Suprapubic skin (tissue), 4 donors: ENCODE results near the gene KRTAP21-2. TPM values are rescaled to one million over a fixed set of nuclear protein-coding genes. Genes with fewer than 3 reads are reported as not detected.

Experiments used
- DNase-seq, 2 donors: peaks; one replicate each; pipeline ENCODE4 v3.0.0-alpha.2; 2019; ENCODE audit warnings: low spot score in 2 of 2
- H3K27ac ChIP-seq: fragments of 200-600 bp; sonication (generic); one replicate; pipeline ENCODE4 v1.5.1; 2019
- H3K27me3 ChIP-seq: fragments of 200-600 bp; sonication (generic); one replicate; pipeline ENCODE4 v1.5.1; 2019
- H3K36me3 ChIP-seq: fragments of 200-600 bp; sonication (generic); one replicate; pipeline ENCODE4 v1.5.1; 2019
- H3K4me1 ChIP-seq: fragments of 200-600 bp; sonication (generic); one replicate; pipeline ENCODE4 v1.5.1; 2019
- H3K4me3 ChIP-seq: fragments of 200-600 bp; sonication (generic); one replicate; pipeline ENCODE4 v1.5.1; 2019; ENCODE audit warnings: mild to moderate bottlenecking
- H3K9me3 ChIP-seq: fragments of 200-600 bp; sonication (generic); one replicate; pipeline ENCODE4 v1.5.1; 2019
- EP300 ChIP-seq: sonication (generic); formaldehyde crosslinking; IDR thresholded peaks from one replicate; pipeline ENCODE4 v1.6.1; 2017; ENCODE audit warnings: antibody characterized with exemption
- POLR2A ChIP-seq, 2 donors: fragments of 450-650 bp; IDR thresholded peaks; one replicate each; pipeline ENCODE4 v1.6.1; 2017; ENCODE audit warnings: antibody characterized with exemption in 2 of 2, mild to moderate bottlenecking in 2 of 2, moderate library complexity in 2 of 2
- POLR2AphosphoS5 ChIP-seq, 3 donors: sonication (generic); formaldehyde crosslinking; IDR thresholded peaks; one replicate each; pipeline ENCODE4 v1.6.1; 2017; ENCODE audit warnings: antibody characterized with exemption in 3 of 3
- WGBS: methylation state at CpG from one replicate; pipeline ENCODE4 v1.1.5; 2018; 5-methylcytosine and 5-hydroxymethylcytosine counted together
- total RNA-seq, 4 donors: library from RNA; depleted of rRNA; stranded (reverse); fragments of >200 nt; gene quantifications; one replicate each; pipeline ENCODE4 v1.1.0, GENCODE V29; 2016
- TF ChIP-seq, protein P1 (sequence below), 2 donors: fragments of 200-600 bp in 1 of 2; fragments of 450-650 bp in 1 of 2; sonication (generic) in 1 of 2; IDR thresholded peaks; one replicate each; pipeline ENCODE4 v1.5.1; 2016 to 2019; ENCODE audit warnings: antibody characterized with exemption in 2 of 2, mild to moderate bottlenecking in 1 of 2, moderate library complexity in 1 of 2

KRTAP21-2 gene
- total RNA-seq, 4 donors from 2014 or later: not detected

DNA sequence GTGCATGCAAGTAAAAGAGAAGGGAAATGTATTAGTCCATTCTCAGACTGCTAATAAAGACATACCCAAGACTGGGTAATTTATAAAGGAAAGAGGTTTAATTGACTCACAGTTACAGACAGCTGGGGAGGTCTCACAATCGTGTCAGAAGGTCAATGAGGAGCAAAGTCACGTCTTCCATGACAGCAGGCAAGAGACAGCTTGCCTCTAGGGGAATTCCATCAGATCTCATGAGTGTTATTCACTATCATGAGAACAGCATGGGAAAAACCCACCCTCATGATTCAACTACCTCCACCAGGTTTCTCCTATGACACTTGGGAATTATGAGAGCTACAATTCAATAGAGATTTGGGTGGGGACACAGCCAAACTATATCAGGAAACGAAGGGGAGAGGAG is 36.6 kb downstream of the KRTAP21-2 start:
- Histone ChIP-seq H3K27me3 (no peaks in the 10 kb centered on the region), H3K4me3 (no peak overlapping the region), H3K27ac (no peak overlapping the region), H3K4me1 (no peaks in the 10 kb centered on the region), H3K9me3 (no peaks in the 10 kb centered on the region), H3K36me3 (no peaks in the 10 kb centered on the region)
- 30% methylated on average over 3 of the region's 3 CpGs for WGBS
- no peak for DNase-seq
- TF ChIP-seq POLR2AphosphoS5 (IDR thresholded peaks at IDR 0.05) (no peak), EP300 (no peak), POLR2A (IDR thresholded peaks at IDR 0.05) (no peak)
- TF ChIP-seq, protein P1, sequence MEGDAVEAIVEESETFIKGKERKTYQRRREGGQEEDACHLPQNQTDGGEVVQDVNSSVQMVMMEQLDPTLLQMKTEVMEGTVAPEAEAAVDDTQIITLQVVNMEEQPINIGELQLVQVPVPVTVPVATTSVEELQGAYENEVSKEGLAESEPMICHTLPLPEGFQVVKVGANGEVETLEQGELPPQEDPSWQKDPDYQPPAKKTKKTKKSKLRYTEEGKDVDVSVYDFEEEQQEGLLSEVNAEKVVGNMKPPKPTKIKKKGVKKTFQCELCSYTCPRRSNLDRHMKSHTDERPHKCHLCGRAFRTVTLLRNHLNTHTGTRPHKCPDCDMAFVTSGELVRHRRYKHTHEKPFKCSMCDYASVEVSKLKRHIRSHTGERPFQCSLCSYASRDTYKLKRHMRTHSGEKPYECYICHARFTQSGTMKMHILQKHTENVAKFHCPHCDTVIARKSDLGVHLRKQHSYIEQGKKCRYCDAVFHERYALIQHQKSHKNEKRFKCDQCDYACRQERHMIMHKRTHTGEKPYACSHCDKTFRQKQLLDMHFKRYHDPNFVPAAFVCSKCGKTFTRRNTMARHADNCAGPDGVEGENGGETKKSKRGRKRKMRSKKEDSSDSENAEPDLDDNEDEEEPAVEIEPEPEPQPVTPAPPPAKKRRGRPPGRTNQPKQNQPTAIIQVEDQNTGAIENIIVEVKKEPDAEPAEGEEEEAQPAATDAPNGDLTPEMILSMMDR (IDR thresholded peaks at IDR 0.05): no peak

DNA sequence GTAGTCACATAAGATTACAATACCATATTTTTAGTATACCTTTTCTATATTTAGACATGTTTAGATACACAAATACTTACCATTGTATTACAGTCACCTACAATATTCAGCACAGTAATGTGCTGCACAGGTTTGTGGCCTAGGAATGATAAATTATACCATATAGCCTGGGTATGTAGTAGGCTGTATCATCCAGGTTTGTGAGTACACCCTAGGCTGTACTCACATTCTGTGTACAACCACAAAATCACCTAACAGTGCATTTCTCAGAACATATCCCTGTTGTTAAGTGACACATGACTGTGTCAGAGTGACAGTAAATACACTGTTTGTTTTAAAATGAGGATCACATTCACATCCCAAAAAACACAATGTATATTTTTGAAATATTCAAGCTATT is 39.6 kb downstream of the KRTAP21-2 start:
- Histone ChIP-seq H3K27ac (no peak overlapping the region), H3K27me3 (no peaks in the 10 kb centered on the region), H3K9me3 (no peaks in the 10 kb centered on the region), H3K4me1 (no peaks in the 10 kb centered on the region), H3K4me3 (no peak overlapping the region), H3K36me3 (no peaks in the 10 kb centered on the region)
- DNase-seq: no peak
- TF ChIP-seq, protein P1 (IDR thresholded peaks at IDR 0.05): no peak

Other genes with a start within 250 kb of the KRTAP21-2 start
- gene KRTAP19-5, start 245.1 kb downstream of the KRTAP21-2 start, total RNA-seq: 100 to 1,000 TPM in 1 of 4 donors, 10 to 100 TPM in 1, not detected in 2; 20.8 to 130 TPM
- not detected for gene KRTAP19-6, start 205.4 kb downstream of the KRTAP21-2 start, total RNA-seq
- 1 to 10 TPM in 1 of 4 donors, not detected in 3; 7.2 TPM for gene KRTAP19-7, start 185.9 kb downstream of the KRTAP21-2 start, total RNA-seq
- gene KRTAP22-2, start 156.9 kb downstream of the KRTAP21-2 start, total RNA-seq: not detected
- gene KRTAP6-3, start 154.8 kb downstream of the KRTAP21-2 start, total RNA-seq: not detected
- not detected for gene KRTAP6-2, start 148.4 kb downstream of the KRTAP21-2 start, total RNA-seq
- not detected for gene KRTAP22-1, start 146.2 kb downstream of the KRTAP21-2 start, total RNA-seq
- 10 to 100 TPM in 1 of 4 donors, not detected in 3; 16.0 TPM for gene KRTAP6-1, start 133.3 kb downstream of the KRTAP21-2 start, total RNA-seq
- not detected for gene KRTAP20-1, start 130.8 kb downstream of the KRTAP21-2 start, total RNA-seq
- not detected for gene KRTAP20-4, start 126.6 kb downstream of the KRTAP21-2 start, total RNA-seq
- 1 to 10 TPM in 2 of 4 donors, not detected in 2; 5.9 to 8.6 TPM for gene KRTAP20-2, start 112.1 kb downstream of the KRTAP21-2 start, total RNA-seq
- gene KRTAP20-3, start 104.4 kb downstream of the KRTAP21-2 start, total RNA-seq: not detected
- gene KRTAP21-3, start 28.5 kb downstream of the KRTAP21-2 start, total RNA-seq: not detected
- not detected for gene KRTAP21-1, start 8.2 kb upstream of the KRTAP21-2 start, total RNA-seq
- gene KRTAP8-1, start 66.0 kb upstream of the KRTAP21-2 start, total RNA-seq: 10 to 100 TPM in 2 of 4 donors, 1 to 10 TPM in 1, not detected in 1; 6.9 to 27.0 (median 15.7) TPM
- gene KRTAP7-1, start 82.5 kb upstream of the KRTAP21-2 start, total RNA-seq: 10 to 100 TPM in 1 of 4 donors, 1 to 10 TPM in 1, not detected in 2; 9.4 to 57.8 TPM
- 100 to 1,000 TPM in 1 of 4 donors, 10 to 100 TPM in 2, 1 to 10 TPM in 1; 3.2 to 283 (median 34.3) TPM for gene KRTAP11-1, start 134.3 kb upstream of the KRTAP21-2 start, total RNA-seq